ENCODE results near the gene CTIF. TPM values are rescaled to one million over a fixed set of nuclear protein-coding genes. Genes with fewer than 3 reads are reported as not detected.

CTIF gene
- total RNA-seq, 1 experiment from 2014 or later: 23.8 TPM

GRCh38 chr18:48680339-48681250 is 141.8 kb downstream of the CTIF start:
- DNase-seq (ENCODE audit: low spot score): no peak

GRCh38 chr18:48682768-48683167 is 143.9 kb downstream of the CTIF start:
- DNase-seq (ENCODE audit: low spot score): no peak

- DNase-seq (ENCODE audit: low spot score): no peak
These were observed 144.4 kb downstream of the CTIF start for GRCh38 chr18:48683197-48683596.

GRCh38 chr18:48683661-48684060 is 144.8 kb downstream of the CTIF start:
- no peak for DNase-seq (ENCODE audit: low spot score)

GRCh38 chr18:48687346-48688042 is 148.7 kb downstream of the CTIF start:
- DNase-seq (ENCODE audit: low spot score): no peak

GRCh38 chr18:48688961-48689360 is 150.1 kb downstream of the CTIF start:
- no peak for DNase-seq (ENCODE audit: low spot score)

GRCh38 chr18:48689548-48689947 is 150.7 kb downstream of the CTIF start:
- DNase-seq (ENCODE audit: low spot score): no peak

- DNase-seq (ENCODE audit: low spot score): no peak
These were observed 151.7 kb downstream of the CTIF start for GRCh38 chr18:48690494-48690893.

GRCh38 chr18:48693006-48693405 is 154.2 kb downstream of the CTIF start:
- DNase-seq (ENCODE audit: low spot score): no peak

- DNase-seq (ENCODE audit: low spot score): peak; percentile 11
These were observed 154.9 kb downstream of the CTIF start for GRCh38 chr18:48693625-48694262.

- DNase-seq (ENCODE audit: low spot score): no peak
These were observed 155.5 kb downstream of the CTIF start for GRCh38 chr18:48694295-48694694.

GRCh38 chr18:48695671-48696070 is 156.8 kb downstream of the CTIF start:
- DNase-seq (ENCODE audit: low spot score): no peak

GRCh38 chr18:48696218-48696617 is 157.4 kb downstream of the CTIF start:
- no peak for DNase-seq (ENCODE audit: low spot score)

GRCh38 chr18:48697441-48697840 is 158.6 kb downstream of the CTIF start:
- DNase-seq (ENCODE audit: low spot score): no peak

- DNase-seq (ENCODE audit: low spot score): no peak
These were observed 159.9 kb downstream of the CTIF start for GRCh38 chr18:48698707-48699106.

GRCh38 chr18:48699761-48700160 is 160.9 kb downstream of the CTIF start:
- DNase-seq (ENCODE audit: low spot score): no peak

GRCh38 chr18:48700446-48700845 is 161.6 kb downstream of the CTIF start:
- no peak for DNase-seq (ENCODE audit: low spot score)

GRCh38 chr18:48702346-48703027 is 163.7 kb downstream of the CTIF start:
- no peak for DNase-seq (ENCODE audit: low spot score)

GRCh38 chr18:48703028-48703386 is 164.2 kb downstream of the CTIF start:
- no peak for DNase-seq (ENCODE audit: low spot score)

GRCh38 chr18:48703418-48703817 is 164.6 kb downstream of the CTIF start:
- DNase-seq (ENCODE audit: low spot score): no peak

GRCh38 chr18:48705043-48705442 is 166.2 kb downstream of the CTIF start:
- no peak for DNase-seq (ENCODE audit: low spot score)

- no peak for DNase-seq (ENCODE audit: low spot score)
These were observed 166.7 kb downstream of the CTIF start for GRCh38 chr18:48705531-48705930.
